Activated CD4-positive, alpha-beta T cell treated with anti-CD3 and anti-CD28 coated beads, Interleukin-2, amount 10 ng/mL, durations not matched to agents 24 days and 14 days (primary cell): ENCODE data around the gene CBLIF. TPM values are rescaled to one million over a fixed set of nuclear protein-coding genes. Genes with fewer than 3 reads are reported as not detected.
"Not testable (repeated sequence)": the region's sequence is repeated elsewhere in the genome, so short reads cannot be mapped to it uniquely, and the experiment has no call there.

Experiments
- DNase-seq: peaks from one replicate; pipeline ENCODE4 v3.0.0; 2022
- H3K27ac Mint-ChIP-seq: one replicate; pipeline ENCODE4 v1.8.0; 2022; ENCODE audit warnings: mild to moderate bottlenecking, mixed read lengths
- H3K27me3 Mint-ChIP-seq: one replicate; pipeline ENCODE4 v1.8.0; 2022; ENCODE audit warnings: mixed read lengths
- H3K36me3 Mint-ChIP-seq: one replicate; pipeline ENCODE4 v1.8.0; 2022; ENCODE audit warnings: low read depth, mild to moderate bottlenecking, mixed read lengths
- H3K4me1 Mint-ChIP-seq: one replicate; pipeline ENCODE4 v1.8.0; 2021; ENCODE audit warnings: mixed read lengths
- H3K4me3 Mint-ChIP-seq: one replicate; pipeline ENCODE4 v1.8.0; 2022; ENCODE audit warnings: mild to moderate bottlenecking, moderate library complexity, mixed read lengths
- H3K9me3 Mint-ChIP-seq: one replicate; pipeline ENCODE4 v1.8.0; 2021; ENCODE audit warnings: mixed read lengths
- intact Hi-C: fragments of 100-400 bp; cut with micrococcal nuclease; formaldehyde crosslinking; loops from one replicate; pipeline ENCODE4 v1.15.1; 2023
- total RNA-seq: library from RNA; stranded (reverse); gene quantifications from 2 replicates; pipeline ENCODE4 v1.2.3, GENCODE V29; 2022

The CBLIF gene
- total RNA-seq, 1 donor from 2014 or later = not detected

DNA sequence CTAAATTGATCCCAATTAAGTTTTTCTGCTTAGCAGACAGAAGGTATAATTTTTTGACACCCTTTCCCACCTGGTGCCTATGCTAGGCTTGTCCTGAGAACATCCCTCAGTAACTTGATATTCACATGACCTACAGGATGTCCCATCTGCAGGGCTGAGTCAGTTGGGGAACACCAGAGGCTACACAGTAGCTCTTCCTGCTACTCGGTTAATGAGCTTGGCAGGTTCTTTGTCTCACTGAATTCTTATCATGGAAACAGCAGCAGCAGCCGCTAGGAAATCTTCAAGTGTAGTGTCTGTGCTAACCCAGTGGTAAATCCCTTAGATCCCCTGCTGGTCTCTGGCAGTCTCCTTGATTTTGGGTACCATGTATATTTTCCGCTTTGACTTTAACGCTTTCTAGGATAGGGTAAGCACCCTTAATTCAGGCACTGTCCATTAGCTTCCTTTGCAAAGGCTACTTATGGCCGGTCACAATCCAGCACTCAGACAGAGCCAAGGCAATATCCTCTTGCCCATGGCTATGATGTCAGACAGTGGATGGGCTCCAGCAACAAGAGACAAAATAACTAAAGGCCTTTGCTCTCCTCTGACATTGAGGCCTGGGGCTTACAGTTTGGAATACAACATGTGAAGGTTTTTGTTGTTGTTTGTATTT, 43.2 kb downstream of the CBLIF start:
- Mint-ChIP-seq H3K36me3 (peaks cover 28% of the 10 kb centered on the region), H3K4me3 (no peak overlapping the region)
- no peak for DNase-seq

DNA sequence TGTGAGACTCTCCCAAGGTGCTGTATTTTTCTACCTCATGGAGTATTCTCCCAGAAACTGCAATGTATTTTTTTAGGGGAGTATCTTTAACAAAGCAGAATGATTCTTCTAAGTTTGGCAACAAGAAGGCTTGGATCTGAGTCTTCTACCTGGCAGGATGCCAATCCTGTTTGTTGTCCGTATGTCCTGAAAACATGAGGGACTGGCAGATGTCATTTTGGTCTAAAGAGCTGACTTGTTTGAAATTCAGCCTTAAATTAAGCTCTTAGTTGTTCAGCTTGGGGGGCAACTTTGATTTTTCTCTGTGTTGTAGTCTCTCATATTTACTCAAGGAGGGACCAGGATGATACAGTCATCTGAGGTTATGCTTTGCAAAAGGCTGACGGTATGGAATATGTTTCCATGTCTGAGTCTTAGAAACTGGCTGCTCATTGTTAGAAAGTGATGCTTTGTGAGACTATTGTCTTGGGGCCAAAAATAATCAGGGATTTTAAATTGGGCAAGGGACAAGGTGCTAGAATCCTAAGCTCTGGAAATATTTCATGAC, 44.1 kb downstream of the CBLIF start:
- Mint-ChIP-seq H3K9me3 (no peaks in the 10 kb centered on the region), H3K36me3 (peaks cover 24% of the 10 kb centered on the region), H3K4me3 (no peak overlapping the region), H3K27ac (no peak overlapping the region), H3K4me1 (peaks cover 11% of the 10 kb centered on the region), H3K27me3 (no peaks in the 10 kb centered on the region)
- no peak for DNase-seq
- intact Hi-C loops = loop anchor here (5.0 kb wide), 1 partner anchor 264 kb away; no protein-coding TSS in a partner anchor

More for the DNA sequence above, 43.2 kb downstream of the CBLIF start:
- H3K9me3 Mint-ChIP-seq = no peaks in the 10 kb centered on the region
- peaks cover 11% of the 10 kb centered on the region for H3K4me1 Mint-ChIP-seq
- no peaks in the 10 kb centered on the region for H3K27me3 Mint-ChIP-seq
- intact Hi-C loops = loop anchor here (1.0 to 5.0 kb wide), 3 partner anchors 19 to 265 kb away; no protein-coding TSS in a partner anchor
- H3K27ac Mint-ChIP-seq = no peak overlapping the region

DNA sequence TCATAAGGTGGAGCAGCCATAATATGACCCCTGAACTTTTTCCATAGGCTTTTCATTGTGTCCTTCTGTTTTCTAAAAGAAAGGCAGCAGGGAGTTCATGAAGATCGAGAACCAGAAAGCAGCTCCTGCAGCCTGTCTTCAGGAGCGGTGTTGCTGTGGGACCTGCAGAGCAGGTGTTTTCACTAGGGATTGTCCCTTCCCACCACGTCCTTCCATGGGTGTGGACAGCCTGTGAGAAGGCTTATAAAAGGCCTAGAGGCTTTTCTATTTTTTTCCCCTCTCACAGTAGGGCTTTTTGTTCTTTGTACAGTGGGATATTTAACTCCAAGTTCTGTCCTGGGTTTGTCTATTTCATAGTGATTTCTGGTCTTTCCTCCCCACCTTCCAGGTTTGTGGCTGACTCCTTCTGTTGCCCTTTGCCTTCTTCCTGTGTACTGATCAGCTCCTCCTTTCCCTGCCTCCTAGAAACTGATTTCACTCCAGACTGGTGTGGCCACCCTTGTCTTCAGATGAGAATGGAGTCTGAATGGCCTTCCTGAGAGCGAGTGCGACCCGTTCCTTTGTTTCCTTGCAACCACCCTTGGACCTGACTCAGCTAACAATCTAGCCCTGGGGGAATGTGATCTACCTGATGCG, 44.8 kb downstream of the CBLIF start:
- no peak overlapping the region for H3K27ac Mint-ChIP-seq
- H3K4me1 Mint-ChIP-seq = peaks cover 11% of the 10 kb centered on the region
- no peaks in the 10 kb centered on the region for H3K27me3 Mint-ChIP-seq
- H3K36me3 Mint-ChIP-seq = peaks cover 25% of the 10 kb centered on the region
- intact Hi-C loops = loop anchor here (5.0 kb wide), 1 partner anchor 263 kb away; no protein-coding TSS in a partner anchor
- H3K4me3 Mint-ChIP-seq = no peak overlapping the region
- H3K9me3 Mint-ChIP-seq = no peaks in the 10 kb centered on the region
- no peak for DNase-seq

DNA sequence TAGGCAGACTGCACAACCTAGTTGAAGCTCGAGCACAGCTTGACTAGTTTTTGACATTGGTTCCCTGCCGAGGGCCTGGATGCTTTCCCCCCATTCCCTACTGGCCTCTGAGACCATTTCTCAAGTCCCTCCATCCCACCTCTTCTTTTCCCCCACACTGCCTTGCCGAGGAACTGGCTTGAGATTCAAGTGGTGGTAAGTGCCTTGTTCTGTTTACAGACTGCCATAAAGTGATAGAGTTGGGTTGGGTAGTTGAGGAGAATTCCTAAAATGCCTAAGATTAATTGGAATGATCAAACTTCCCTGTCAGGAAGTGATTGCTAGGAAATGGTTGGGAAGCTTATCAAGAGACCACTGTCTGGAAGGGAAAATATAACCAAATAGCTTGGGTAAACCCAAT, 50.9 kb downstream of the CBLIF start:
- Mint-ChIP-seq H3K27ac (no peak overlapping the region), H3K4me3 (no peak overlapping the region), H3K4me1 (peaks cover 2% of the 10 kb centered on the region), H3K27me3 (no peaks in the 10 kb centered on the region), H3K9me3 (no peaks in the 10 kb centered on the region), H3K36me3 (peaks cover 45% of the 10 kb centered on the region)
- intact Hi-C loops = no loop called here
- DNase-seq = no peak

DNA sequence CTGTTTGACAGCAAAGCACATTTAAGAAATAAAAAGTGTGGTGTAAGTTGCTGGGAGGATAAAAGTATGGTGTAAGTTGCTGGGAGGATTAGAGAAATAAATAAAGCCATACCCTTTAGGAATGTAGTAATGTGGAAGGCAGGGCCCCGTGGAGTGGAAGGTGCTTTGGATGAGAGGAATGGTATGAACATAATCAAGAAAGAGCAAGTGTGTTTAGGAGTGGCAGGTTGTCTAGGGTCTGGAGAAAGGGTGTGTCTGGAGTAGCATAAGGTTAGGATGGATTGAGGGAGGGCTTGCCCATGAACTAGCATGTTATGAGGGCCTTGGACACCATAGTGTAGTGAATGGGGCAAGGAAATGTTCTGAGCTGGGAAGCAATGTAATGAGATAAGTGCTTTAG, 52.8 kb downstream of the CBLIF start:
- Mint-ChIP-seq H3K9me3 (no peaks in the 10 kb centered on the region), H3K4me1 (peaks cover 2% of the 10 kb centered on the region), H3K36me3 (peaks cover 49% of the 10 kb centered on the region), H3K27ac (no peak overlapping the region), H3K27me3 (no peaks in the 10 kb centered on the region), H3K4me3 (no peak overlapping the region)
- intact Hi-C loops = no loop called here
- DNase-seq = no peak

DNA sequence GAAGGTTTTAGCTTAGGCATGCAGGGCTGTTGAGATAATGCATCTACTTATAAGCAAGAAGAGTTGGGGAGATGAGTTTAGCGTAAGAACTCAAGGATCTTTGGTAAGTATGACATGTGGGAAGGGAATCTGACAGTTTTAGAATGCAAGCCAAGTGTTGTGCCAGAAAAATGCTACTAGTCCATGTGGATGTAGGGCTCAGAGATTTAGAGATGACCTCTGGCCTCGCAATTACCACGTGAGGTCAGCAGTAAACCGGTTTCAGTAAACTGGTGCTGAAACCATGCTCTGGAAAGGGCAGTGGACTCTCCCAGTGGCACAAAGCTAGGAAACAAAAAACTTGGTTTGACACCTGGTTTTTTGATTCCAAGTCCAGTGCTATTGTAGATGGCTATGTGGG, 53.7 kb downstream of the CBLIF start:
- no peak overlapping the region for H3K27ac Mint-ChIP-seq
- intact Hi-C loops = no loop called here
- peaks cover 50% of the 10 kb centered on the region for H3K36me3 Mint-ChIP-seq

DNA sequence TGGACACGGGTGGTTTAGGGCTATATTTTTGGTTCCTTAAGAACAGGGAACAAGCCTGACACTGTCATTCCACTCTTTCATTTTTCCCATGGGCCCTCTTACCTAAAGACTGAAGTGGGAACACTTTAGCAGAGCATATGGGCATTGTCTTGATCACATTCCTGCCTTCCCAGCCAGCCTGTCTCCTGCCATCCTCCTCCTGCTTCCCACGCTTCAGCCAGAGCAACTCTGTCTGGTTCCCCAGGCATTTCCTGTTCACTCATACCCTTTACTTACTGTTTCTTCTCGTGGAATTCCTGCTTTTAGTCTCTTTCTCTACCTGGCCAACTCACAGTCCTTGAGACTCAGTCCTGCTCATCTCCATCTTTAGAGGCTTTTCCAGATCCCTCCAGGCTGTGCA, 57.5 kb downstream of the CBLIF start:
- peaks cover 46% of the 10 kb centered on the region for H3K36me3 Mint-ChIP-seq
- DNase-seq = no peak
- peaks cover 4% of the 10 kb centered on the region for H3K9me3 Mint-ChIP-seq
- intact Hi-C loops = no loop called here
- H3K27me3 Mint-ChIP-seq = no peaks in the 10 kb centered on the region
- H3K27ac Mint-ChIP-seq = no peak overlapping the region
- no peak overlapping the region for H3K4me3 Mint-ChIP-seq
- H3K4me1 Mint-ChIP-seq = peaks cover 35% of the 10 kb centered on the region

More for the DNA sequence above, 53.7 kb downstream of the CBLIF start:
- no peaks in the 10 kb centered on the region for H3K9me3 Mint-ChIP-seq
- no peaks in the 10 kb centered on the region for H3K27me3 Mint-ChIP-seq
- no peak for DNase-seq
- peaks cover 11% of the 10 kb centered on the region for H3K4me1 Mint-ChIP-seq
- H3K4me3 Mint-ChIP-seq = no peak overlapping the region

DNA sequence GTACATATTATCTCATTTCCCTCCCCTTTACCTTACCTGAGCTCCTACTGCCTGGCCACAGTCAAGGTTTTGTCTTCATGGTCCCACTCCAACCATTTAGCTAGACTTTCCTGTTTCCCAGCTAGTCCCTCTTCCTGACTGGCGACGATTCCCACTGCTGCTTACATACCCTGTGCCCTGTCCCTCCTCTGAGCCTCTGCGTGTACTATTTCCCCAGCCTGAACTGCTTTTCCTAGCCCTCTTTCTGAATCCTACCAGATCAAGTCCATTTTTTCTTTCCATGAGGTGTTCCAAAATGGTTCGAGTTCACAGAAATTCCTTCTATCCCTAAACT, 58.1 kb downstream of the CBLIF start:
- peaks cover 37% of the 10 kb centered on the region for H3K4me1 Mint-ChIP-seq
- no peak overlapping the region for H3K4me3 Mint-ChIP-seq
- intact Hi-C loops = no loop called here
- peaks cover 4% of the 10 kb centered on the region for H3K9me3 Mint-ChIP-seq
- H3K27me3 Mint-ChIP-seq = no peaks in the 10 kb centered on the region
- H3K36me3 Mint-ChIP-seq = peaks cover 44% of the 10 kb centered on the region
- H3K27ac Mint-ChIP-seq = peak overlapping the region; percentile 39
- DNase-seq = no peak

DNA sequence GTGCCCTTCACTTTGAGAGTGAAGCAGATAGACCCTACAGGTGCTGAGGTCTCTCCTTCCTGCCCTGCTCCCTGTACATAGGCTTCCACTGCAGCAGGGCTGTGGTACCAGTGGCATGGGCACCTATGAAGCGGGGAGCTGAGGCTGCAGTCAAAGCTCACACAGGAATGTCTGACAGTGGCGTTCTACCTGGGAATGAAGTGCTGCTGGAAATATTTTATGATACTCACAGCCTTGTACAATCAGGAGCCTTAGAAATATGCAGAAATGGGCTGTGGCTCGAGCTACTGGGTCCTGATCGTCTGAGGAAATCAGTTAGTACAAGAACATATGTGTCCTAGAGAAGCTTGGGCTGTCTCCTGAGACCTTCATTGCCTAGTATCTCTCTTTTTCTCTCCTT, 59.5 kb downstream of the CBLIF start:
- H3K27ac Mint-ChIP-seq = no peak overlapping the region
- intact Hi-C loops = no loop called here
- no peaks in the 10 kb centered on the region for H3K27me3 Mint-ChIP-seq
- no peak overlapping the region for H3K4me3 Mint-ChIP-seq
- H3K4me1 Mint-ChIP-seq = peaks cover 43% of the 10 kb centered on the region
- H3K36me3 Mint-ChIP-seq = peaks cover 48% of the 10 kb centered on the region
- DNase-seq = no peak
- H3K9me3 Mint-ChIP-seq = peaks cover 9% of the 10 kb centered on the region

DNA sequence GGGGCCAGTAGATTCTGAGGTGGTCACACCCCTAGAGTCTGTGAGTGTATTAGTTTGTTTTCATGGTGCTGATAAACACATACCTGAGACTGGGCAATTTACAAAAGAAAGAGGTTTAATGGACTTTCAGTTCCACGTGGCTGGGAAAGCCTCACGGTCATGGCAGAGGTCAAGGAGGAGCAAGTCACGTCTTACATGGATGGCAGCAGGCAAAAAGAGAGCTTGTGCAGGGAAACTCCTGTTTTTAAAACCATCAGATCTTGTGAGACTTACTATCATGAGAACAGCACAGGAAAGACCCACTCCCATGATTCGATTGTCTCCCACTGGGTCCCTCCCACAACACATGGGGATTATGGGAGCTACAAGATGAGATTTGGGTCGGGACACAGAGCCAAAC, 60.9 kb downstream of the CBLIF start:
- H3K27ac Mint-ChIP-seq = peak overlapping the region; percentile 16
- peaks cover 45% of the 10 kb centered on the region for H3K4me1 Mint-ChIP-seq
- H3K4me3 Mint-ChIP-seq = peak overlapping the region; percentile 36
- H3K27me3 Mint-ChIP-seq, H3K9me3 Mint-ChIP-seq, DNase-seq, intact Hi-C loops: not testable (repeated sequence)
- H3K36me3 Mint-ChIP-seq = peaks cover 47% of the 10 kb centered on the region

DNA sequence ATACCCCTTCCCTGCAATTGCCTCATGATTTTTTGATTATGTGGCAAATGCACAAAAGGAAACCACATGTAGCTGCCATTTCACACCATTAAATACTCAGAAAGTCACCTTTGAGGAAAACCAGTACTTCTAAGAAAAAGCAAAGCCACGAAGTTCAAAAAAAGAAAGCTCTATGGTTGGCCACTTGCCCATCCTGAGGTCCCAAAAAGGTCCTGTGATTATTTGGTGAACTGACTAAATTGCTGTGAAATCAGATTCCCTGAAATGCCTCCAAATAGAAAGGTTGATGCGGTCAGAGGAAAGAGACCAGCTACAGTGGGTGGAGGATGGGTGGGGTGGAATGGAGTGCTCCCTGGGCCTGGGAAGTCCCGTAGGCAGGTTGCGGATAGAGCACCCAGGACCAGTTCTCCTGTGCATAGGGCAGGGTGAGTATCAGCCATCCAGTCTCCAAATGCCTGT, 61.6 kb downstream of the CBLIF start:
- Mint-ChIP-seq H3K36me3 (peaks cover 48% of the 10 kb centered on the region), H3K27ac (peak overlapping the region; percentile 62), H3K9me3 (peaks cover 9% of the 10 kb centered on the region), H3K4me3 (peak overlapping the region; percentile 36), H3K4me1 (peaks cover 46% of the 10 kb centered on the region), H3K27me3 (no peaks in the 10 kb centered on the region)
- intact Hi-C loops = loop anchor here (1.0 to 2.0 kb wide), 3 partner anchors 15 to 29 kb away; no protein-coding TSS in a partner anchor
- peak; percentile 70 for DNase-seq

DNA sequence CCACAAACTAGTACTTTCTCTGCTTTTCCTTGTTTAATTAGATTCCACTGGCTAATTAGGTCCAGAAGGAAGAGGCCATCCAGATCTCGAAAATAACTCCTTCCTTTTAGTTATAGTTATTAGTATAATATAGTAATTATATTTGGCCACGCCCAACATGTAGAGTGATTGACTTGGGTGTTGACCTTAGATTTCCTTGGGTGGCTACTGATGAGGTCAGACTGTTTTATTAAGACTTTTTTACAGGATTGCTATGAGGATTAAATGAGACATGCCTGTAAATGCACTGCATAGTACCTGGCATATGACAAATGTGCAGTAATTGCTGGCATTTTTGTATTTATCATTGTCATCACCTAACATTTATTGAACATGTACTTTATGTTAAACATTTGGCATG, 63.2 kb downstream of the CBLIF start:
- Mint-ChIP-seq H3K9me3 (peaks cover 9% of the 10 kb centered on the region), H3K27ac (no peak overlapping the region), H3K36me3 (peaks cover 46% of the 10 kb centered on the region), H3K27me3 (no peaks in the 10 kb centered on the region), H3K4me3 (no peak overlapping the region), H3K4me1 (peaks cover 53% of the 10 kb centered on the region)
- DNase-seq = no peak
- intact Hi-C loops = loop anchor here (2.0 kb wide), 2 partner anchors 13 to 21 kb away; no protein-coding TSS in a partner anchor

DNA sequence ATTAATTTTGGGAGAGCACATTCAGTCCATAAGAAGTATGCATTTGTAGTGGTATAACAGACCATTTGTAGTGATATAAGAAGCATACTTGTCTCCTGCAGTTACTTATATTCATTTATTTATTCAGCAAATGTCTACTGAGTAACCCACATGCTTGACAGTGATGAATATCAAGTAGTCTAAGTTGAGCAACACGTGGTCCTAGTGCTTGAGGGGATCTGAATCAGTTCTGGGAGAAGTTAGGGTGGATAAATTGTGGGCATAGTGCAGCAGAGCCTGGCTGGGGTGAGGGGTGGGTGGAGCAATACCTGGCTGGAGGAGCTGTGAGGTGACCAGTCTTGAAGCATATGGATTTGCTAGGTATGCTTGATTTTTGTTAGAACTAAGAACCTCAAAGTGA, 65.8 kb downstream of the CBLIF start:
- DNase-seq = no peak
- Mint-ChIP-seq H3K4me1 (peaks cover 54% of the 10 kb centered on the region), H3K36me3 (peaks cover 45% of the 10 kb centered on the region), H3K27me3 (no peaks in the 10 kb centered on the region), H3K9me3 (peaks cover 8% of the 10 kb centered on the region), H3K4me3 (no peak overlapping the region), H3K27ac (no peak overlapping the region)
- intact Hi-C loops = no loop called here
